ENCODE results near the gene RNF31. TPM values are rescaled to one million over a fixed set of nuclear protein-coding genes. Genes with fewer than 3 reads are reported as not detected.

RNF31 gene
- polyA plus RNA-seq, 2 of the 4 experiments (the other 2 are of a cell fraction) = 5.7 to 20.8 TPM

DNA sequence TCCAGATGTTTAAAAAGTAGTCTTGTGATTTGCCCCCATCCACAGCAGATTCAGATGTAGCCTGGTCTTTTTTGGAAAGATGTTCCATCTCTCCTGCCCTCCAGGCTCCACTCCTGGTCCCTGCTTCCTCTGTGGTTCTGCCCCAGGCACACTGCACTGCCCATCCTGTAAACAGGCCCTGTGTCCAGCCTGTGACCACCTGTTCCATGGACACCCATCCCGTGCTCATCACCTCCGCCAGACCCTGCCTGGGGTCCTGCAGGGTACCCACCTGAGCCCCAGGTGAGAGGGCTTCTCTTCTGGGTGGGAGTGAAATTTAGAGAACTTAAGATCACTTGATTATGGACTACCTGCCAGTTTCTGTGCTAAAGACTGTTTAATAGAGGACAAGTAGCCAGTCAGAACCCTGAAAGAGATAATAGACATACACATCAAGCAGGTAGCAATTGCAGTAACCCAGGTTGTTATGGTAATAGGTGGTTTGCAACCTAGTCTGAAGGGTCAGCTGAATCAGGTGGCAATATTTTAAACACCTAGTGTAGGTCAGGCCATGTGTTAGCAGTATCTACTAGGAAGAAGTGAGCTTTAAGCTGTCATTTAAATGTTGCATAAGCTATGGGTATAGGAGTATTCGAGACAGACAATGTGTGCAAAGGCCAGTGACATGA, 2.1 kb downstream of the RNF31 start (continued):
- TF ChIP-seq FOXS1 (CRISPR knock-in tag; IDR thresholded peaks at IDR 0.05) (no peak), CHD2 (IDR thresholded peaks at IDR 0.05; ENCODE audit: low read length, partially characterized antibody) (no peak)

DNA sequence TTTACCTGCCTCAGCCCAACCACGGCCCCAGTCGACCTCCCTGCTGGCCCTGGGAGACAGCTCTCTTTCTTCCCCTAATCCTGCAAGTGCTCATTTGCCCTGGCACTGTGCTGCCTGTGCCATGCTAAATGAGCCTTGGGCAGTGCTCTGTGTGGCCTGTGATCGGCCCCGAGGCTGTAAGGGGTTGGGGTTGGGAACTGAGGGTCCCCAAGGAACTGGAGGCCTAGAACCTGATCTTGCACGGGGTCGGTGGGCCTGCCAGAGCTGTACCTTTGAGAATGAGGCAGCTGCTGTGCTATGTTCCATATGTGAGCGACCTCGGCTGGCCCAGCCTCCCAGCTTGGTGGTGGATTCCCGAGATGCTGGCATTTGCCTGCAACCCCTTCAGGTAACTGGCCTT, 2.8 kb downstream of the RNF31 start:
- no peak overlapping the region for H3K27ac ChIP-seq
- DNase-seq (ENCODE audit: low read depth in 1 of 2, low spot score in 1 of 2) = no peak
- no peaks in the 10 kb centered on the region for H3K9me3 ChIP-seq
- no peak overlapping the region for H3K4me2 ChIP-seq
- ChIA-PET POLR2A (interaction anchor here (1.5 to 2.1 kb wide), 2 partner anchors 11 to 64 kb away, joined by 3 to 6 read pairs; partner anchors contain the start of genes CHMP4A and IRF9), CTCF (interaction anchor here (2.8 to 12.6 kb wide), 2 partner anchors 9 to 12 kb away, joined by 10 to 168 read pairs; partner anchors contain the start of genes EMC9 and IRF9)
- no peak for FAIRE-seq
- WGBS (ENCODE audit: missing lambda C conversion rate) = 89% methylated on average over 9 of the region's 9 CpGs
- TF ChIP-seq MAZ (IDR thresholded peaks at IDR 0.05; ENCODE audit: borderline replicate concordance, low read depth, low read length) = no peak
- TF ChIP-seq CHD2 (IDR thresholded peaks at IDR 0.05; ENCODE audit: low read length, partially characterized antibody) = no peak
- TF ChIP-seq, protein P1, sequence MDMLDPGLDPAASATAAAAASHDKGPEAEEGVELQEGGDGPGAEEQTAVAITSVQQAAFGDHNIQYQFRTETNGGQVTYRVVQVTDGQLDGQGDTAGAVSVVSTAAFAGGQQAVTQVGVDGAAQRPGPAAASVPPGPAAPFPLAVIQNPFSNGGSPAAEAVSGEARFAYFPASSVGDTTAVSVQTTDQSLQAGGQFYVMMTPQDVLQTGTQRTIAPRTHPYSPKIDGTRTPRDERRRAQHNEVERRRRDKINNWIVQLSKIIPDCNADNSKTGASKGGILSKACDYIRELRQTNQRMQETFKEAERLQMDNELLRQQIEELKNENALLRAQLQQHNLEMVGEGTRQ (IDR thresholded peaks at IDR 0.05) = no peak
- TF ChIP-seq RCOR1 (IDR thresholded peaks at IDR 0.05; ENCODE audit: low read depth, low read length) = no peak
- TF ChIP-seq CBX8 (IDR thresholded peaks at IDR 0.05) = no peak
- no peak for TF ChIP-seq KDM5A (IDR thresholded peaks at IDR 0.05)
- TF ChIP-seq, protein P2, sequence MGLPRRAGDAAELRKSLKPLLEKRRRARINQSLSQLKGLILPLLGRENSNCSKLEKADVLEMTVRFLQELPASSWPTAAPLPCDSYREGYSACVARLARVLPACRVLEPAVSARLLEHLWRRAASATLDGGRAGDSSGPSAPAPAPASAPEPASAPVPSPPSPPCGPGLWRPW (IDR thresholded peaks at IDR 0.05) = no peak
- peaks cover 14% of the 10 kb centered on the region for H3K4me1 ChIP-seq
- H3K4me3 ChIP-seq = no peak overlapping the region
- ATAC-seq = no peak

DNA sequence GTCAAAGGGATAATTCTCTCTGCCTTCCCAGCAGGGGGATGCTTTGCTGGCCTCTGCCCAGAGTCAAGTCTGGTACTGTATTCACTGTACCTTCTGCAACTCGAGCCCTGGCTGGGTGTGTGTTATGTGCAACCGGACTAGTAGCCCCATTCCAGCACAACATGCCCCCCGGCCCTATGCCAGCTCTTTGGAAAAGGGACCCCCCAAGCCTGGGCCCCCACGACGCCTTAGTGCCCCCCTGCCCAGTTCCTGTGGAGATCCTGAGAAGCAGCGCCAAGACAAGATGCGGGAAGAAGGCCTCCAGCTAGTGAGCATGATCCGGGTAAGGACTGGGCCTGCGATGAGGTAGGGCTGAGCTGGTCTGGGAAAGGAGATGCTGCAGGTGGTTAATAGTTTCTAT, 3.3 kb downstream of the RNF31 start:
- CTCF ChIA-PET = interaction anchor here (0.9 to 12.6 kb wide), 3 partner anchors 9 to 56 kb away, joined by 3 to 168 read pairs (median 10); partner anchors contain the start of genes EMC9 and IRF9
- FAIRE-seq (no peak), DNase-seq (ENCODE audit: low read depth in 1 of 2, low spot score in 1 of 2) (no peak), ATAC-seq (no peak)
- POLR2A ChIA-PET = interaction anchor here (1.5 to 2.1 kb wide), 2 partner anchors 10 to 63 kb away, joined by 3 to 6 read pairs; partner anchors contain the start of genes CHMP4A and IRF9
- Histone ChIP-seq H3K9me3 (no peaks in the 10 kb centered on the region), H3K4me1 (peaks cover 9% of the 10 kb centered on the region), H3K4me3 (no peak overlapping the region), H3K4me2 (no peak overlapping the region), H3K27ac (no peak overlapping the region)
- 90% methylated on average over 8 of the region's 9 CpGs for WGBS (ENCODE audit: missing lambda C conversion rate)
- TF ChIP-seq RNF2 (IDR thresholded peaks at IDR 0.05; ENCODE audit: borderline replicate concordance, low read depth) (no peak), SMC3 (IDR thresholded peaks at IDR 0.05) (no peak), POLR2A (IDR thresholded peaks at IDR 0.05; ENCODE audit: low read length) (no peak), ZSCAN20 (CRISPR knock-in tag; IDR thresholded peaks at IDR 0.05) (no peak), BHLHE40 (IDR thresholded peaks at IDR 0.05; ENCODE audit: low read depth, low read length) (no peak), EP300 (IDR thresholded peaks at IDR 0.05) (no peak), RAD21 (conservative IDR thresholded peaks at IDR 0.05 in 1 of 2, IDR thresholded peaks at IDR 0.05 in 1 of 2) (no peak), CBX2 (IDR thresholded peaks at IDR 0.05; ENCODE audit: borderline replicate concordance, low read depth) (no peak), POLR2AphosphoS2 (conservative IDR thresholded peaks at IDR 0.05; ENCODE audit: low read length) (no peak), MAZ (IDR thresholded peaks at IDR 0.05; ENCODE audit: borderline replicate concordance, low read depth, low read length) (no peak), ZC3H11A (IDR thresholded peaks at IDR 0.05) (no peak), JUNB (IDR thresholded peaks at IDR 0.05) (no peak), EHMT2 (IDR thresholded peaks at IDR 0.05; ENCODE audit: low read depth) (no peak)
- TF ChIP-seq, protein P3, sequence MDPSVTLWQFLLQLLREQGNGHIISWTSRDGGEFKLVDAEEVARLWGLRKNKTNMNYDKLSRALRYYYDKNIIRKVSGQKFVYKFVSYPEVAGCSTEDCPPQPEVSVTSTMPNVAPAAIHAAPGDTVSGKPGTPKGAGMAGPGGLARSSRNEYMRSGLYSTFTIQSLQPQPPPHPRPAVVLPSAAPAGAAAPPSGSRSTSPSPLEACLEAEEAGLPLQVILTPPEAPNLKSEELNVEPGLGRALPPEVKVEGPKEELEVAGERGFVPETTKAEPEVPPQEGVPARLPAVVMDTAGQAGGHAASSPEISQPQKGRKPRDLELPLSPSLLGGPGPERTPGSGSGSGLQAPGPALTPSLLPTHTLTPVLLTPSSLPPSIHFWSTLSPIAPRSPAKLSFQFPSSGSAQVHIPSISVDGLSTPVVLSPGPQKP (IDR thresholded peaks at IDR 0.05; ENCODE audit: low read depth, low read length) = no peak
- TF ChIP-seq, protein P4, sequence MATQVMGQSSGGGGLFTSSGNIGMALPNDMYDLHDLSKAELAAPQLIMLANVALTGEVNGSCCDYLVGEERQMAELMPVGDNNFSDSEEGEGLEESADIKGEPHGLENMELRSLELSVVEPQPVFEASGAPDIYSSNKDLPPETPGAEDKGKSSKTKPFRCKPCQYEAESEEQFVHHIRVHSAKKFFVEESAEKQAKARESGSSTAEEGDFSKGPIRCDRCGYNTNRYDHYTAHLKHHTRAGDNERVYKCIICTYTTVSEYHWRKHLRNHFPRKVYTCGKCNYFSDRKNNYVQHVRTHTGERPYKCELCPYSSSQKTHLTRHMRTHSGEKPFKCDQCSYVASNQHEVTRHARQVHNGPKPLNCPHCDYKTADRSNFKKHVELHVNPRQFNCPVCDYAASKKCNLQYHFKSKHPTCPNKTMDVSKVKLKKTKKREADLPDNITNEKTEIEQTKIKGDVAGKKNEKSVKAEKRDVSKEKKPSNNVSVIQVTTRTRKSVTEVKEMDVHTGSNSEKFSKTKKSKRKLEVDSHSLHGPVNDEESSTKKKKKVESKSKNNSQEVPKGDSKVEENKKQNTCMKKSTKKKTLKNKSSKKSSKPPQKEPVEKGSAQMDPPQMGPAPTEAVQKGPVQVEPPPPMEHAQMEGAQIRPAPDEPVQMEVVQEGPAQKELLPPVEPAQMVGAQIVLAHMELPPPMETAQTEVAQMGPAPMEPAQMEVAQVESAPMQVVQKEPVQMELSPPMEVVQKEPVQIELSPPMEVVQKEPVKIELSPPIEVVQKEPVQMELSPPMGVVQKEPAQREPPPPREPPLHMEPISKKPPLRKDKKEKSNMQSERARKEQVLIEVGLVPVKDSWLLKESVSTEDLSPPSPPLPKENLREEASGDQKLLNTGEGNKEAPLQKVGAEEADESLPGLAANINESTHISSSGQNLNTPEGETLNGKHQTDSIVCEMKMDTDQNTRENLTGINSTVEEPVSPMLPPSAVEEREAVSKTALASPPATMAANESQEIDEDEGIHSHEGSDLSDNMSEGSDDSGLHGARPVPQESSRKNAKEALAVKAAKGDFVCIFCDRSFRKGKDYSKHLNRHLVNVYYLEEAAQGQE (IDR thresholded peaks at IDR 0.05) = no peak
- TF ChIP-seq, protein P5, sequence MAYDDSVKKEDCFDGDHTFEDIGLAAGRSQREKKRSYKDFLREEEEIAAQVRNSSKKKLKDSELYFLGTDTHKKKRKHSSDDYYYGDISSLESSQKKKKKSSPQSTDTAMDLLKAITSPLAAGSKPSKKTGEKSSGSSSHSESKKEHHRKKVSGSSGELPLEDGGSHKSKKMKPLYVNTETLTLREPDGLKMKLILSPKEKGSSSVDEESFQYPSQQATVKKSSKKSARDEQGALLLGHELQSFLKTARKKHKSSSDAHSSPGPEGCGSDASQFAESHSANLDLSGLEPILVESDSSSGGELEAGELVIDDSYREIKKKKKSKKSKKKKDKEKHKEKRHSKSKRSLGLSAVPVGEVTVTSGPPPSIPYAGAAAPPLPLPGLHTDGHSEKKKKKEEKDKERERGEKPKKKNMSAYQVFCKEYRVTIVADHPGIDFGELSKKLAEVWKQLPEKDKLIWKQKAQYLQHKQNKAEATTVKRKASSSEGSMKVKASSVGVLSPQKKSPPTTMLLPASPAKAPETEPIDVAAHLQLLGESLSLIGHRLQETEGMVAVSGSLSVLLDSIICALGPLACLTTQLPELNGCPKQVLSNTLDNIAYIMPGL (CRISPR knock-in tag; IDR thresholded peaks at IDR 0.05; ENCODE audit: borderline replicate concordance) = no peak
